TTC549 (cell line): ENCODE results near the gene DNAJB11.
"Not testable (repeated sequence)": the region's sequence is repeated elsewhere in the genome, so short reads cannot be mapped to it uniquely, and the experiment has no call there.

Experiments
- FAIRE-seq: peaks from 2 replicates; lab custom pipeline; 2012; peaks lifted over from hg19 to GRCh38; lab: Jason Lieb, UNC

The DNAJB11 gene

DNA sequence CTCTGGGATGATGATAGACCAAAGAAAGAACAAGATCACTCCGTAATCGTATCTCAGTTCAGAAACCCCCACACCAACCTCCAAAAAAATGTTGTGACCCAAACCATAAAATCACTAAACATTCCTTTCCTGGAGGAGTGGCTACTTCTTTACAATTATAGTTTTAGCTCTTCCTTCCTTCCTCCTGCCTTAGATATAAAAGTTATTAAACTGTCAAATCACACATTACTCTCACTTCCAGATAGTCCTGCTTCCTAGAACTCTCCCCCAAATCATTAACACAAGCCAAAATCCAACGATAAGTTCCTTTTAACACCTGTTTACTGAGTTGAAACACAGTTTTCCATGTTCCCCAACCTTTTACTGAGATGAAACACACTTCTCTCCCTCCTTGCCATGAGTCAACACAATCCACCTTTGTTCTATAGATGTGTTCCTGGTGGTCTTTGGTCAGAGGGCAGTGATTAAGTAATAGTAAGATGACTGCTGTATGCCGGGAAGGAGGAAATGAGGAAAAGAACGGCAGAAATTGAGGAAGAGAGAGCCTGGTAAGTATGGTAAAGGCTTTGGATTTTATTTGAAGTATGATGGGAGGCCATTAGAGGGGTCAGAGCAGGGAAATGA is 18.0 kb upstream of the DNAJB11 start:
- FAIRE-seq: no peak

DNA sequence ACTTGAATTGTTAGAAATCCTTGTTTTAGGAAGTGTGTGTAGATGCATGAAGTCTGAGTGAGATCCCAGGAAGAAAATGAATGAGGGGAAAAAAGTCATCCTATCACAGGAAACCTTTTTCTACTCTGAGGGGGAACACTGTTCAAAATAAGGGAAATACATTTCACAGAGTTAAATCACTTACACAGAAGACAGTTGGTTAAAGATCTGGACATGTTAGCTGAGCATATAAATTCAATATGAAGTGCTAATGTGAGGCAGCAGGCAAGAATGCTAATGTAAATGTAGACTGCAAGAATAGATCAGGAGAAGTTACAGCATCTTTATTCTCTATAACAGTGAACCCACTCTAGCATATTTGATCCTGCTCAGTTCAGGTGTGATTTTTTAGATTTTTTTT is 5.9 kb upstream of the DNAJB11 start:
- FAIRE-seq: no peak

DNA sequence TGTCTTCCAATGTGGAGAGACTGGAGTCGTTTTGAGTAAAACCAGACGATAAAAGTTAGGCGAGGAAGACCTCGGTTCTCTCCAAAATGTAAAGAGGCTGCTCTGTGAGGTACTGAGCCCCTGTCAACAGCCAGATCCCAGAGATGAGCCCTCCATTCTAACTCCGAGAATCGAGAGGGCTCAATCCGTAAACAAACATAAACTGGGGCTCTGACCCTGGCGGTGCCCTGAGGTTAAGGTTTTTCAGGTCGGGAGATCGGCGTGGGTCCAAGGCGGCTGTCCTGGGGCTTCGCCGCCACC is 3.8 kb upstream of the DNAJB11 start:
- FAIRE-seq: no peak

DNA sequence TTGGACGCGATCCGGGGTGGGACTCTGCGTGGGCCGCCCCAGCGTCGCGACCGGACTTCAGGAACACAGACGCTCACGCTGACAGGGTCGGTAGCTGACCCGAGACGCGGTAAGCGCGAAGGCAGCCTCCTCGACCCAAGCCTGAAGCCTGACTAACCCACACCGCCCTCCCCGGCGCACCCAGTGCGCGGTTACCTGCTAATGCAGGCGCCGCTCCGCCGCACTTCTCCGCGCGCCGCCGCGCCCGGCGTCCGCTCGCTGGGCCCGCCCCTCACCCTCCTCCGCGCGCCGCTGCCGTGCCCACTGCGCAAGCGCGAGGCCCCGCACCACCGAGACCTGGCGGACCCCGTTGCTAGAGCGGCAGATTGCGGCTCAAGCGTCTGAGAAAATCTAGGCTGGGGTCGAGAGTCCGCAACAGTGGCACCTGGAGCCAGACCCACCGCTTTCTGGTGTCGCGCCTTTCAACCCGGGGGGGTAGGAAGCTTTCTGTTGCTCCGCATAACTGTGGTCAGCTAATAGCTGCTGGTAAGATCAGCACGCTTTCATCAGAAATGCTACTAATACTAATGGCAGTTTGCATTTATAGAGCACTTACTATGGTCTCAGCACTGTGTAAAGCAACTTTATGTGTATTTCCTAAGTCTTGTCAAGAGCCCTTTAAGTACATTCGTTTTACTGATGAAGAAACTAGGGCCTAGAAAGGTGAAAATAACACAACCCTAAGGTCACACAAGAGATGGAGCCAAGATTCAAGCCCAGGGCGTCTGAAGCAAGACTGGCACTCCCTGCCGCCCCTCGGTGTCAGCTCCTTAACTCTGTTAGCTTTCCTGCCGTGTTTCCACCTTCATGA is 3.2 kb upstream of the DNAJB11 start, which contains the start of gene TBCCD1:
TBCCD1 (minus strand) TSS at position 268 of the 850 bp plus-strand sequence. CDS start 3,010 bp downstream, outside the sequence.
- FAIRE-seq: no peak

DNA sequence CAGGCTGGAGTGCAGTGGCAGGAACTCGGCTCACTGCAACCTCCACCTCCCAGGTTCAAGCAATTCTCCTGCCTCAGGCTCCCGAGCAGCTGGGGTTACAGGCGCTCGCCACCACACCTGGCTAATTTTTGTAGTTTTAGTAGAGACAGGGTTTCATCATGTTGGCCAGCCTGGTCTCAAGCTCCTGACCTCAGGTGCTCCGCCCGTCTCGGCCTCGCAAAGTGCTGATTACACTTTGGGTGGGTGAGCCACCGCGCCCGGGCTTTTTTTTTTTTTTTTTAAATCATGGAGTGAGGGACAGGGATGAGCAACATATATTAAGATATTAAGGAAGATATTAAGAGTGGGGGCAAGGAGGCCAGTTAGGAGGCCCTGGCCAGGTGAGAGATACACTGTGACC is 1.2 kb upstream of the DNAJB11 start:
- not testable (repeated sequence) for FAIRE-seq

DNA sequence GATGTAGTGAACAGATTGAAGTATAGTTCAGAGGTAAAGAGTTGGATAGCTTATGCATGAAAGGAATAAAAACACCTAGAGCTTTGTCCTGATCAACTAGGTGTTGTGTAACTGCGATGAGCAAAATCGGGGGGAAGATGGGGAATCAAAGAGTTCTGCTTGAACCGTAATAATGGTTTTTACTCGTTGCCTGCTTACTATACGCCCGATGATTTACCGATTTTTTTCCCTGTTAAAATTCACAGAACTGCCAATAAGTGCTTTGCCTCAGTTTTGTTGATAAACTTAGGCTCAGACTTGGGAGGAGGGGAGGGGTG is 783 bp upstream of the DNAJB11 start:
- no peak for FAIRE-seq

DNA sequence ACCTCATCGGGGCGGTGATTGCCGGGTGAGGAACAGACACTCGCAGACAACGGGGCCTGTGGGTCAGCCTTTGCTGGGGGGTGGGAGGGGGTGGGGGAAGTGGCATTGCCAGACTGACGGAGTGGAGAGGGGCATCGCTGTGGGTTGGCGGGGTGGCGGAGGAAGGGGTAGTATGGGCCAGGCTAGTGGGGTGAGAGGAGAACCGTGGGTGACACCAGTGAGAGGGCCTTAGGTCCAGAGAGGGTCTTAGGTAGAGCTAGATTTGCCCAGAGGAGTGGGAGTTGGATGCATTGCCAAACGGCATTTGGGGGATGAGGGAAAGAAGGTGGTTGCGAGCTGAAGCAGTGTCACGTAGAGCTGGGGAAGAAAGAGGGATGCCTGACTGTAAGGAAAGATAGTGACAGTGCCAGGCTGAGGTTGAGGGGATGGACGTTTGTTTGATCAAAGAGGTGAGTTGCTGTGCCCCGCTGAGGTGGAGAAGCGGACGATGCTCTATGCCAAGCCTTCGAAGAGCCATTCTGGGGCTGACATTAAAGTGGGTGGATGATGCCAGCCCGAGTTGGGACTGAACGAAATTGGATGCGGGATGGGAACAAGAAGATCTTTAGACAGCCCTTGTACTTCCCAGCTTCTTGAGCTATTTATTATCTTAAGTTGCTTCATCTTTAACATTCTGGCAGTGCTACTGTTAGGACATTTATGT is 572 bp downstream of the DNAJB11 start:
- no peak for FAIRE-seq

DNA sequence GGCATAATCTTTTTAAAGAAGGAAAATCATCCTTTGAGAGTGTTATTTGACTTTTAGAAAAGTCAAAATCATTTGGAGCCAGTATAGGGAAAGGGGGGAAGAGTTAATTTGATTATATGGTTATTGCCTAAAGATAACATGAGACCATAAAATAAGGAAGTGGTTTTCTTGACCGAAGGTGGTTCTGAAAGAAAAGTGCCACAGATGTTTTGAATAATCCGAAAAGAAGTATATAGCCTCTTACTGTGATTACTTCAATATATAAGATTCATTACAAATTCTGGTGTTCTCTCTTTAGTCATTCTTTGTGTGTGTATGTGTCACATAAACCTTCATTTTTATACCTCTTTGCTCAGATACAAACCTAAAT is 1.1 kb downstream of the DNAJB11 start:
- no peak for FAIRE-seq

DNA sequence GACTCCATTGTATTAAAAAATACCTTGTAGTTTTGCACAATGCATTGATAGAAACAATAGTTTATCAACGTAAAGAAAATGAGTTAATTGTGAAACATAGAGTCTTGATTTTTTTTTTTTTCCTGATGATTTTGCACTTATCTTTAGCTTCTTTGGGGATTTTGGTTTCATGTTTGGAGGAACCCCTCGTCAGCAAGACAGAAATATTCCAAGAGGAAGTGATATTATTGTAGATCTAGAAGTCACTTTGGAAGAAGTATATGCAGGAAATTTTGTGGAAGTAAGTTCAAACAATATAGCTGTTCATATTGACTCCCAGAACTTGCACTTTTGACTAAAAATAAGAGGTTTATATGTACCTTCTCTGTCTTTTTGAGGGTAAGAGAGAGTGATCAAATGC is 7.0 kb downstream of the DNAJB11 start:
- no peak for FAIRE-seq

DNA sequence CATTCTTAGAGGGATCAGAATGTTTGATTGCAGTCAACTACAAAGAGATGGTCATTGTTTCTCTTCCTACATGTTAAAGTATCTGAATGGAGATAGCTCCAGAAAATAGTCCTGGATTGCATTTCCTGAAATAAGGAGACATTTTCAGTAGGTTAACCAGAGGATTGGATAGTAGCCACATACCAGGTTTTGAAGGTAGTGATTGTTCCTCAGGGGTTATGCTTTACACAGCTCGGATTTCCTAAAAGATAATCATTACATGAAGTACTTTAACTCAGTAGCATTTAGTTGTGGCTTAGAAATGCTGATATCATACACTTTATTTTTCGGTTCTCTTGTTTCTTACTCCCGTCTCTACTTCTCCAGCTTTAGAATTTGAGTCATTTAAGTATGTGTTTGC is 10.3 kb downstream of the DNAJB11 start:
- FAIRE-seq: no peak

DNA sequence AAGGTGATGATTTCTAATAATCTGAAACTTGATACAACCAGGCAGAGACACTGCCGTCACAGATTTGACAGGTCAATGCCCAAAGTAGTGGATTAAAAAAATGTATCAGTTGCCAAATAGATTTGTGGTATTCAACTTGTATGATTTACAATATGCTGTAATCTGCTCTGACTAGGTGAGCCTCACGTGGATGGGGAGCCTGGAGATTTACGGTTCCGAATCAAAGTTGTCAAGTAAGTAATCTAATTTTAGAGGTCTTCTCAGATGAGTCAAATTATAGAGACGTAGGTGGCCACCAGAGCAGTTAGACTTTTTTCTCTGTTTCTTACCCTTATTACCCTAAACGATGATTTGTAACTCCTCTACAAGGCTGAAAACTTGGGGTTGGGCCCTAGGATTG is 12.0 kb downstream of the DNAJB11 start:
- FAIRE-seq: no peak

DNA sequence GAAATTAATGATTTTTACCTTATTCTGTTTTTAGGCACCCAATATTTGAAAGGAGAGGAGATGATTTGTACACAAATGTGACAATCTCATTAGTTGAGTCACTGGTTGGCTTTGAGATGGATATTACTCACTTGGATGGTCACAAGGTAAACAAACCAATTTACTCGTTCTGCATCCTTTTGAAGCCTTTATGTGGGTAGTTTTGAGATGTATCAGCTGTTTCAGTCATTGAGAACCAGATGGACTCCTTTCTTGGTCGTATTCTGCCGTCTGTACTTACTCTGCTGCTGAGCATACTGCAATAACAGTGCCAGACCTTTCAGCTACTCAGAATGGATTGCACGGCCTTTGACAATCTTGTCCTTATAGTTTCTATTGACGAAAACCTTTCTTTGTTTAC is 13.3 kb downstream of the DNAJB11 start:
- FAIRE-seq: no peak

DNA sequence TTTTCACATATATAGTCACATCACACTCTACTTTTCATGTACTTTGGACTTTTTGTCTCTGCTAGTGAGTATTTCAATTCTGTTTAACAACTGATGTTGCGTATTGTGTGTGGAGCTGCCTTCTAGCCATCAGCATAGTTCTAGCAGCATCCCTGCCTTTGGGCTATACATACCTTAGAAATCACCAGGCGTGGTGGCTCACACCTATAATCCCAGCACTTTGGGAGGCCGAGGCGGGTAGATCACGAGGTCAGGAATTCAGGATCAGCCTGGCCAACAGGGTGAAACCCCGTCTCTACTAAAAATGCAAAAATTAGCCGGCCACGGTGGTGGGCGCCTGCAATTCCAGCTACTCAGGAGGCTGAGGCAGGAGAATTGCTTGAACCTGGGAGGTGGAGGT is 15.7 kb downstream of the DNAJB11 start:
- FAIRE-seq: not testable (repeated sequence)

DNA sequence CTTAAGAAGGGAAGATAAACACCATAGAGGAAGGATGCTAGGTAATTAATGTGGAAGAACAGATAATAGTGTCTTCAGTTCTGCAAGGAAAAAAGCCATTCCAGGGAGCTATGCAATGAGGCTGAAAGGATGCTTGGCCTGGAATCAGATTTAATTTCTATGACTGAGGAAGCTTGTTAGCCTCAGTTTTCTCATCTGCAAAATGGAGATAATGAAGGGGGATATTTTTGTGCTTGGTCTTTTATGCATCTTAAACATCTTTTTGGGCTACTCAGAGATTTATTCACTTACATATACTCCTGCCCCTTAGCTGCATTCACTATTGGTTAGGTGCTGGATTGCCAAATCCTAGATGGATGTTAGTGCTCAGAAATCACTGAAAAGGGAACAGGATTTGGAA is 16.7 kb downstream of the DNAJB11 start:
- no peak for FAIRE-seq

DNA sequence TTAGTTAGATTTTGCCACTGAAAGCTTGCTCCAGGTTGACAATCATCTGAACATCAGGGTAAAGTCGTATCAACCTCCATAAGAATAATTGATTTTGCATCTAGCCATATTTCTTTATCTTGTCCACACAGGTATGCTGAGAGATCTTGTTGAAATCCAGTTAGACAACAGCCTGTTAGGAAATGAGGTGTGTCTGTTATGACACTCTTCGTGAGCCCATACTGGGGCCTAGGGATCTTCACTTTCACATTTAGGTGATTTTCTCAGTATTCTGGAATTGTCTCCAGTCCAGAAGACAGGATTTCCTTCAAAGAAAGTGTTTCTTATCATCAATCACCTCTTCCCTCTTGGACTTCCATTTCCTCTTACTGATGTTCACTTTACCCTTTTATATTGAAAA is 18.1 kb downstream of the DNAJB11 start:
- no peak for FAIRE-seq

DNA sequence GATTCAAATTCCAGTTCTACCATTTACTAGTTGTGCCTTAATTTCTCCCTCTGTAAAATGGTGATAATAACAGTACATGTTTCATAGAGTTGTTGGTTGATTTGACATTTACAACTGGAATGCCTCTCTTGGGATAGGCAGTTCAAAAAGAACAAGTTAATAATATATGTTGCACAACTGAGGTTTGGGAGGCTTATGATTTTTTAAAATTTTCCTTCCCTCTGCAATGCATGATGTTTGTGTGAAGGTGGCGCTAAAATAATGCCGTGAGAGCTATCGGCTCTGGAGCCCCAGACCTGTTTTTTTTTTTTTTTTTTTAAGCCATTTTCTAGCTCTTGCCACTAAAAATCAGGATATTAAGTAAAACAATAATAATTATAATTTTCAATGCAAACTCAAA is 18.6 kb downstream of the DNAJB11 start:
- FAIRE-seq: no peak

DNA sequence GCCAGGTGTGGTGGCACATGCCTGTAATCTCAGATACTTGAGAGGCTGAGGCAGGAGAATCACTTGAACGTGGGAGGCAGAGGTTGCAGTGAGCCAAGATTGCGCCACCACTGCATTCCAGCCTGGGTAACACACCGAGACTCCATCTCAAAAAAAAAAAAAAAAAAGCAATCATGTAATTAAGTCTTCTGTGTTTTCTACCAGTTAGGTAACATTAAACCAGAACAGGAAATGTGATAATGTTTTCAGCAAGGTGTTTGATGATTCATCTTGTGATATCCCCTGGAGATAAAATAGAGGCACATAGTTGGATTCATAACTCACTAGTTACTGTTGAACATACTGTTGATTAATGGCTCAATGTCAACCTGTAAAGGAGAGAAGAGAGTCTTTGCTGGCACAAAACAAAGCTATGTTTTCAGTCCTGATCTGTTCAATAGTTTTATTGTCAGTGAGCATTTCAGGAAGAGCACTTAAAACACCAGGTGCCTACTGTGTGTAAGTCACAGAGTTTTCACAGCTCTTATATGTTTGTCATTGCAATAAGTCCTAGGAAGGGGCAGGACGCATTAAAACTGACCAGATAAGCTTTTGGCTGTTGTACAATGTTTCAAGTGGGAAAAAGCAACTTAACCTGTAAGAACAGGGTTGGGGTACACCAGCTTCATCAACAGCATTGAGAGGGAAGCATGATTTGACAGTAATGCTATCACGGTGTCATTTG is 19.5 kb downstream of the DNAJB11 start:
- FAIRE-seq: no peak

DNA sequence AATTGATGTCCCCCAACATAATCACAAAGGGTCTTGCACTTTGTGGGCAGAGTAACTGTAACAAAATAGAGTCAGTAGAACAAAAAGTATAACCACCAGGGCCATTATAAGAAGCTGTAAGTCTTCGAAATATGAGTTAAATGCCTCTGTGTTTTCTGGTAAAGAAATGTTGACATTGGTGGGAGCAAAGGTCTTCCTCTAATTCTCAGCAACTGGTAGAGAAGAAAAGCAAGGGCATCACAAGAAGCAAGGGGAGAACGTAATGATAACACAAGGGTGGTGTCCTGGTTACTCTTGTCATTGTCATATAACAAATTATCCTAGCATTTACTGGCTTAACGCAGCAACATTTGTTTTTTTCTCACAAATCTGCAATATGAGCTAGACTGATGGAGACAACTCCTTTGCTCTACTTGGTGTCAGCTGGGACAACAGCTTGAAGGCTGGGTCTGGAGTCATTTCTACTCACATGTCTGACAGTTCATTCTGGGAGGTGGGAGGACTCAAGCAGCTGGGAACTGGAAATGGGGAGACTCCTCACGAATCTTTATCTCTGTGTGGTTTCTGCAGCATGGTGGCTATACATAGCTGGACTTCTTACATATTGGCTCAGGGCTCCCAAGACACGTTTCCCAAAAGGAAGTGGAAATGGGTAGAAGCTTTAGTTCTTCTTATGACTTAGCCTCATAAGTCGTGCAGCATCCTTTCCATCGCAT is 20.2 kb downstream of the DNAJB11 start:
- FAIRE-seq: no peak

DNA sequence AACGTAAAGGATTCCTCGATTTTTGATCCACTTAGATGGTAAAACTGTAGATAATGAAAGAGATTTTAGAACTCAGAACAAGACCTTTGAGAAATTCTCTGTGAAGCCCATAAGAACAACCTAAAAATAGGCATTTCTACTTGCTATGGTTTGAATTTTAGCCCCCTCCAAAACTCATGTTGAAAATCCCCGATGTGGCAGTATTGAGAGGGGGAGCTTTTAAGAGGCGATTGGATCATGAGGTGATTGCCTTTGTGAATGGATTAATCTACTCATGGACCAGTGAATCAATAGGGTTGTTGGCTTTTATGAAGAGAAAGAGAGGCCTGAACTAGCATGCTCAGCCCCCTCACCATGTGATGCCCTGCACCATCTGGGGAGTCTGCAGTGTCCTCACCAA is 22.2 kb downstream of the DNAJB11 start:
- no peak for FAIRE-seq

DNA sequence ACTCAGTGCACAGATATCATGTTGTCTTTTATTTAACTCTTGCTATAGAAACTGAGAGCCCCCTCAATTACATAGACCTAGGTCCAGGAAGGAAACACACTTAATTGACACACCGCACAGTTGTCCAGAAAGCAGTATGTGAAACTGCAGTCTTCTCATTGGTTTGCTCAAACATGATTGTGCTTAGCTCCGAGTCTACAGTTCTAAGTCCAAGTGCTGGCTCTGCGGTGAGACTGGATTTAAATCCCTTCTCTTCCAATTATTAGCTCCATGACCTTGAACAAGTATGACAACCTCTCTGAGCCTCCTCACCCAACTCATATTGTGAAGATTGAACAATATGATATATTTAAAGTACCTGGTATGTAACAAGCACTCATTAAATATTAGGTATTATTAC is 23.3 kb downstream of the DNAJB11 start:
- no peak for FAIRE-seq

DNA sequence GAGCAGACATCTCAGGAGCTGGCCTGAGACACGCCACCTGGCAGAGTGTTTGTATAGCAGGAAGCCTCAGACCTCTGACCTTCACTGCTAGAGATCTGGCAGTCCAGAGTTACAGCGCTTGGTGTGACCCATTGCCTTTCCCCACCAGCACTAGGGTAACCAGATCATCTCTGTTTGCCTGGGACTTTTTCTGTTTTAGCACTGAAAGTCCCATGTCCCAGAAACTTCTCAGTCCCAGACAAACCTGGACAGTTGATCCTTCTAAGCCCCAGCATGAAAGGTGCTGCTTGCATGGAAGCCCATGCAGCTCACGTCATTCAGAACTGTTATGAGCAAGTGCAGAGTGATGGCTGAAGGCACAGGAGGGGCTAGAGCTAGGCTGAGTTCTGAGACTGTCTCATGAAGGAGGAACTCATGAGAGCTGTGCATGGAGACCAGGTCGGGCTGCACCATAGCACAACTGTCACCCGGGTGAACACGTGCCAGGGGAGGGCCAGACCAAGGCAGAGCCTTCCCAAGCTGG is 24.1 kb downstream of the DNAJB11 start:
- no peak for FAIRE-seq
